Neuronal stem cell (in vitro differentiated cells): ENCODE results near the gene MGMT.

ENCODE experiments used
- DNase-seq: peaks from one replicate; pipeline ENCODE4 v3.0.0-alpha.2; 2013; ENCODE audit warnings: low spot score
- H2AFZ ChIP-seq: one replicate; pipeline ENCODE4 v1.6.1; 2013; ENCODE audit warnings: mild to moderate bottlenecking, low read length, inconsistent platforms
- H2AK5ac ChIP-seq: 2 replicates; pipeline ENCODE4 v1.6.1; 2013; ENCODE audit warnings: low read depth, mild to moderate bottlenecking, inconsistent platforms, low read length, moderate library complexity, mixed read lengths
- H2BK120ac ChIP-seq: 2 replicates; pipeline ENCODE4 v1.6.1; 2013; ENCODE audit warnings: low read depth, mild to moderate bottlenecking, inconsistent platforms, low read length, moderate library complexity, mixed read lengths
- H2BK12ac ChIP-seq: one replicate; pipeline ENCODE4 v1.6.1; 2013; ENCODE audit warnings: low read length, inconsistent platforms
- H2BK15ac ChIP-seq: 2 replicates; pipeline ENCODE4 v1.6.1; 2013; ENCODE audit warnings: mild to moderate bottlenecking, low read length, inconsistent platforms, mixed read lengths
- H2BK5ac ChIP-seq: one replicate; pipeline ENCODE4 v1.6.1; 2013; ENCODE audit warnings: inconsistent platforms, mild to moderate bottlenecking, low read length, moderate library complexity
- H3K14ac ChIP-seq: one replicate; pipeline ENCODE4 v1.6.1; 2013; ENCODE audit warnings: low read length, inconsistent platforms
- H3K18ac ChIP-seq: 2 replicates; pipeline ENCODE4 v1.6.1; 2013; ENCODE audit warnings: low read length, inconsistent platforms
- H3K23ac ChIP-seq: 2 replicates; pipeline ENCODE4 v1.6.1; 2013; ENCODE audit warnings: low read depth, mild to moderate bottlenecking, mixed read lengths, low read length, inconsistent platforms; ENCODE audit not compliant: poor library complexity
- H3K27ac ChIP-seq: replicated peaks from 3 replicates; pipeline ENCODE4 v1.5.1; 2013; ENCODE audit warnings: low read length, inconsistent platforms
- H3K27me3 ChIP-seq, 3 experiments: 2 replicates each; pipeline ENCODE4 v1.6.1; 2013; ENCODE audit warnings: low read length in 3 of 3, mild to moderate bottlenecking in 2 of 3, inconsistent platforms in 1 of 3, low read depth in 1 of 3, mixed read lengths in 1 of 3, moderate library complexity in 1 of 3; ENCODE audit not compliant: control insufficient read depth in 3 of 3, insufficient read depth in 3 of 3
- H3K36me3 ChIP-seq, 2 donors: replicated peaks in 1 of 2; 2 replicates each; pipeline ENCODE4 v1.6.1; 2013; ENCODE audit warnings: low read length in 2 of 2; ENCODE audit not compliant: control insufficient read depth in 2 of 2, insufficient read depth in 2 of 2
- H3K4ac ChIP-seq: 2 replicates; pipeline ENCODE4 v1.6.1; 2013; ENCODE audit warnings: inconsistent platforms, mild to moderate bottlenecking, low read length, moderate library complexity
- H3K4me1 ChIP-seq, 2 donors: 1 replicate in 1 of 2; 2 replicates in 1 of 2; pipeline ENCODE4 v1.6.1; 2013; ENCODE audit warnings: low read length in 2 of 2, low read depth in 1 of 2; ENCODE audit not compliant: control insufficient read depth in 2 of 2, insufficient read depth in 1 of 2
- H3K4me2 ChIP-seq: one replicate; pipeline ENCODE4 v1.6.1; 2013; ENCODE audit warnings: mild to moderate bottlenecking, low read length, inconsistent platforms; ENCODE audit not compliant: insufficient read depth, poor library complexity, severe bottlenecking
- H3K4me3 ChIP-seq, 2 donors: 2 replicates each; pipeline ENCODE4 v1.5.1; 2013; ENCODE audit warnings: low read length in 2 of 2, mild to moderate bottlenecking in 2 of 2, inconsistent platforms in 1 of 2, moderate library complexity in 1 of 2
- H3K79me1 ChIP-seq: one replicate; pipeline ENCODE4 v1.6.1; 2013; ENCODE audit warnings: low read depth, mild to moderate bottlenecking, inconsistent platforms, low read length, moderate library complexity
- H3K9ac ChIP-seq: one replicate; pipeline ENCODE4 v1.6.1; 2013; ENCODE audit warnings: mild to moderate bottlenecking, low read depth, low read length, inconsistent platforms; ENCODE audit not compliant: poor library complexity
- H3K9me3 ChIP-seq, 2 donors: replicated peaks in 1 of 2; 2 replicates each; pipeline versions ENCODE3 to v1.6.1; 2013; ENCODE audit warnings: low read length in 2 of 2, mild to moderate bottlenecking in 2 of 2, inconsistent platforms in 1 of 2, low read depth in 1 of 2, mixed read lengths in 1 of 2, moderate library complexity in 1 of 2; ENCODE audit not compliant: control insufficient read depth in 2 of 2, insufficient read depth in 1 of 2
- H4K8ac ChIP-seq: one replicate; pipeline ENCODE4 v1.6.1; 2013; ENCODE audit warnings: low read depth, mild to moderate bottlenecking, inconsistent platforms, low read length, moderate library complexity
- H4K91ac ChIP-seq: one replicate; pipeline ENCODE4 v1.6.1; 2013; ENCODE audit warnings: low read length, low read depth, mild to moderate bottlenecking, inconsistent platforms; ENCODE audit not compliant: poor library complexity
- WGBS, 2 donors: extraction: QIAGEN DNeasy Blood & Tissue Kit; methylation state at CpG; one replicate each; pipeline ENCODE4 v1.1.7; 2013; ENCODE audit warnings: missing lambda C conversion rate in 2 of 2, mixed read lengths in 1 of 2; ENCODE audit not compliant: insufficient read length in 2 of 2, insufficient replicate concordance in 1 of 2; ENCODE audit errors: extremely low coverage in 2 of 2; 5-methylcytosine and 5-hydroxymethylcytosine counted together

Gene MGMT

DNA sequence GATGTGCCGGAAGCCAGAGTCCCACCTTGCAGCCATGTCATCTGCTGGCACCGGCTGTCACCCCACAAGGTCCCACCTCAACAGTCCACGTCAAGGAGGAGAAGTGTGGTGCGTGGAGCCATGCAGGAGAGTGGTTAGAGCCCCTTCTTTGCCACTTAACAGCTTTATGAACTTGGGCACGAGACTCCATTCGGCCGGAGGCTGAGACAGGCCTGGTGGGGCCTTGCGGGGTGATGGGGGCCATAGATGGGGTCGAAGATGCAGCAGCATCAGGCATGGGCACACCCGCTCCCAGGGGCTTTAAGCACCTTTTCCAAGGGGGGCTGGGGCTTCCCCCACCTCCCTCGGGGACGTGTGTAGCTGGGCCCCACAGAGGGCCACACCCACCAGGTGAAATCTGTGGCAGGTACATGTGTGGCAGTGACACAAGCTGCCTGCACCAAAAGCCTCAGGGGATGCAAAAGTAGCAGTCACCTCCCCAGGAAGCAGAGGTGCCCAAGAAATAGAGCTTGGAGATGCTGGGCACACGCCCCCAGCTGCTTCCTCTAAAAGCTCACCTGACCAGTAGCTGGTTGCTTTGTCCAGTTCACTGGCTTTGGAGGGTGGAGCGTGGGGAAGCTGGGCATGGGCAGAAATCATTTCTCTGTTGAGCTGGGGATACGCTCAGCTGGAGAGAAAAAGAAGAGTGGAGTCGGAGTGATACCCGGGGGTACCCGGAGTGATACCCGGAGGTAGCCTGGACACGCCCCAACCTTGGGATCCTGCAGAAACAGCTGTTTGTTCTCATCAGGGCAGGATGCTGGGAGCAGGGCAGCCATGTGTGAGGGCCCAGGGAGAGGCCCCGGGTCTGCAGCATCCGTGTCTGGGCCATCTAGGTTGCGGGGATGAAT is 297.2 kb downstream of the MGMT start:
- Histone ChIP-seq H3K36me3 (no peaks in the 10 kb centered on the region), H3K4ac (no peak overlapping the region), H3K14ac (no peak overlapping the region), H3K4me1 (peaks cover 0 to 5% of the 10 kb centered on the region in 2 donors), H3K27ac (no peak overlapping the region), H3K23ac (peak overlapping the region; percentile 17), H2BK12ac (no peak overlapping the region), H3K4me3 (no peak overlapping the region), H3K4me2 (no peak overlapping the region), H2BK5ac (no peak overlapping the region), H2BK120ac (peak overlapping the region; percentile 32), H3K9me3 (no peaks in the 10 kb centered on the region), H3K27me3 (no peaks in the 10 kb centered on the region), H3K18ac (peak overlapping the region; percentile 53), H4K8ac (no peak overlapping the region), H4K91ac (no peak overlapping the region), H2AFZ (no peak overlapping the region), H2AK5ac (peak overlapping the region; percentile 47), H3K9ac (no peak overlapping the region), H2BK15ac (no peak overlapping the region), H3K79me1 (no peaks in the 10 kb centered on the region)
- WGBS, 2 donors: no CpG with 5 or more reads among the region's 23 CpGs
- DNase-seq: no peak

DNA sequence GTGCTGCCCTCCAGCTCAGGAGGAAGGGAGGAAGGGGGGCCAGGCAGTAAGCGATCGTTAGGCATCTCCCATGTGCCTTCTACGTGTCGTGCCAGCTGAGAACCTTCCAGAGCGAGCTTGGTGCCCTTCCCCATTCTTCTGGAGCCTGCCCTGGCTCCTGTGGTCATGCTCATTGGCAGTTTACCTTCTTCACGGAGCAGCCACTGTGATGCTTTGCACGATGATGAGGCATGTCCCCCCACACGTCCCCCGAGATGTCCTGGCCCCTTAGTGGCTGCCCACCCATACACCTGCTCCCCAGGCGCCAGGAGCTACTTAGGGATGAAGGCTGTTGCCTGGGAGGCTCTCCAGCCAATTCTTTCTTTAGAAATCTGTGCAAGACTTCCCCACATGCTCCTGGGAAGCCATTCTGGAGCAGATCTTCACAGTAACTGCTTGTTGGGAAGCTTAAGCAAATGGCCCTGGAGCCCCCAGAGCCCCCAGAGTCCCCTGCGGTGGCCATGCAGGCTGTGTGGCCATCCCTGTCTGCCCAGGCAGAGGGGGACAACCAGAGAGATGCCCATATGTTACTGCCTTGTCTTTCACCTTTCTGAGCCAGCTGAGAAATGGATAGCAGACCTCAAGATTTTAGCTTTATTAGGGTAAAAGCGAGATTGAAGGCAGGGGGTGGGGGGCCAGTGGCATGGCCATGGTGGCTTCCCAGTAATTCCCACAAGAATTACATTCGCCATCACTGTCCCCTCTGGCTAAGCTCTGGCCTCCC is 298.0 kb downstream of the MGMT start:
- Histone ChIP-seq H3K4me1 (peaks cover 0 to 5% of the 10 kb centered on the region in 2 donors), H3K9me3 (no peaks in the 10 kb centered on the region), H3K4me2 (no peak overlapping the region), H2AFZ (no peak overlapping the region), H3K79me1 (no peaks in the 10 kb centered on the region), H3K27me3 (no peaks in the 10 kb centered on the region), H3K4ac (no peak overlapping the region), H3K27ac (no peak overlapping the region), H2BK5ac (no peak overlapping the region), H3K4me3 (no peak overlapping the region), H3K23ac (peak overlapping the region; percentile 17), H2BK15ac (no peak overlapping the region), H3K36me3 (no peaks in the 10 kb centered on the region), H3K14ac (no peak overlapping the region), H4K8ac (no peak overlapping the region), H4K91ac (no peak overlapping the region), H3K9ac (no peak overlapping the region), H2BK12ac (no peak overlapping the region), H2AK5ac (peak overlapping the region; percentile 29), H2BK120ac (peak overlapping the region; percentile 32), H3K18ac (peak overlapping the region; percentile 53)
- DNase-seq: no peak
- no CpG with 5 or more reads among the region's 13 CpGs for WGBS, 2 donors

DNA sequence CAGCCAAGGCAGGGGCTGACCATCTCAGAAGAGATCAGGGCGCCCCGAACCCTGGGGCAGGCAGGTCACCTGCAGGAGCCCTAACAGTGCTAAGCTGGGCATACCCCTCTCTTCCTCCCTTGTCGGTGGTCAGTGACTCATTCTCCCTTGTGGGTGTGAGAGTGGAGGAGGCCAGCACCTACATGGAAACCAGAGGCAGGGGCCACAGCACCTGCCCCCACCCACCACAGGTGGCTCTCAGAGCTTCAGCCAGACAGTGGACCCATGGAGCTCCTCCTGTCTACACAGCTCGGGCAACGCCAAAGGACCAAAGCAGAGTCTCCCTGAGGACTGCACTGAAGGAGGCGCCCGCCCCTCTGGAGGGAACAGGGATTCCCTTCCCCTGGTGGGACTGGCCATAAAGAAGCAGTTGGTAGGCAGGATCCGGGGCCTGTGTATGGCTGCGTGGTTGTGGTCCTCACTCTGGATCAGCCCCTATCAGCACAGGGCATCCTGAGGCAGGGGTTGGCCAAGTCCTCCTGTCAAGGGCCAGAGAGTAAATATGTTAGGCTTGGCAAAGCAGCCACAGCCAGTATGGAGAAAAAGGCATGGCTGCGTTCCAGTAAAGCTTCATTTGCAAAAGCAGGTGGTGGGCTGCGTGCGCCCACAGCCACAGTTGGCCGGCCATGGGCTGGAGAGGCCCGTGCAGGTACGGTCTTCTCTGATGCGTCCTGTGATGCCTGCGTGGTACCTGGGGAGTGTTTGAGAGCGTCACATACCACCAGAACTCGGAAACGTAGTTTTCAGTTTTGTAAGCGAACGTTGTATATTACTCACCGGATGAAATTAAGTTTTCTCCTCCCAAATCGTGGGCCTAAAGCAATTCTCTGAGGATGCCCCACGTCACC is 298.9 kb downstream of the MGMT start:
- no peak for DNase-seq
- H3K9me3 ChIP-seq: no peaks in the 10 kb centered on the region
- no peaks in the 10 kb centered on the region for H3K36me3 ChIP-seq
- H3K9ac ChIP-seq: no peak overlapping the region
- no peaks in the 10 kb centered on the region for H3K27me3 ChIP-seq
- peak overlapping the region; percentile 53 for H2BK120ac ChIP-seq
- no peak overlapping the region for H2AFZ ChIP-seq
- H3K27ac ChIP-seq: no peak overlapping the region
- H3K23ac ChIP-seq: no peak overlapping the region
- H3K4me1 ChIP-seq: peaks cover 0 to 5% of the 10 kb centered on the region in 2 donors
- no peak overlapping the region for H2BK15ac ChIP-seq
- no peak overlapping the region for H3K4me2 ChIP-seq
- no CpG with 5 or more reads among the region's 25 CpGs for WGBS, 2 donors
- H2BK12ac ChIP-seq: no peak overlapping the region
- H2BK5ac ChIP-seq: peak overlapping the region; percentile 62
- no peak overlapping the region for H3K4me3 ChIP-seq
- no peak overlapping the region for H3K4ac ChIP-seq
- no peaks in the 10 kb centered on the region for H3K79me1 ChIP-seq
- H4K8ac ChIP-seq: no peak overlapping the region
- no peak overlapping the region for H3K14ac ChIP-seq
- H3K18ac ChIP-seq: peak overlapping the region; percentile 71
- H4K91ac ChIP-seq: no peak overlapping the region
- H2AK5ac ChIP-seq: peak overlapping the region; percentile 32
